Transverse colon (tissue), 3 donors: Measurements from ENCODE around the gene KLHL29.

Experiments used
- EP300 ChIP-seq: sonication (generic); formaldehyde crosslinking; IDR thresholded peaks from one replicate; pipeline ENCODE4 v1.6.1; 2017; ENCODE audit warnings: antibody characterized with exemption, low read depth
- POLR2AphosphoS5 ChIP-seq, 3 donors: sonication (generic); formaldehyde crosslinking; IDR thresholded peaks; one replicate each; pipeline ENCODE4 v1.6.1; 2016; ENCODE audit warnings: antibody characterized with exemption in 3 of 3

DNA sequence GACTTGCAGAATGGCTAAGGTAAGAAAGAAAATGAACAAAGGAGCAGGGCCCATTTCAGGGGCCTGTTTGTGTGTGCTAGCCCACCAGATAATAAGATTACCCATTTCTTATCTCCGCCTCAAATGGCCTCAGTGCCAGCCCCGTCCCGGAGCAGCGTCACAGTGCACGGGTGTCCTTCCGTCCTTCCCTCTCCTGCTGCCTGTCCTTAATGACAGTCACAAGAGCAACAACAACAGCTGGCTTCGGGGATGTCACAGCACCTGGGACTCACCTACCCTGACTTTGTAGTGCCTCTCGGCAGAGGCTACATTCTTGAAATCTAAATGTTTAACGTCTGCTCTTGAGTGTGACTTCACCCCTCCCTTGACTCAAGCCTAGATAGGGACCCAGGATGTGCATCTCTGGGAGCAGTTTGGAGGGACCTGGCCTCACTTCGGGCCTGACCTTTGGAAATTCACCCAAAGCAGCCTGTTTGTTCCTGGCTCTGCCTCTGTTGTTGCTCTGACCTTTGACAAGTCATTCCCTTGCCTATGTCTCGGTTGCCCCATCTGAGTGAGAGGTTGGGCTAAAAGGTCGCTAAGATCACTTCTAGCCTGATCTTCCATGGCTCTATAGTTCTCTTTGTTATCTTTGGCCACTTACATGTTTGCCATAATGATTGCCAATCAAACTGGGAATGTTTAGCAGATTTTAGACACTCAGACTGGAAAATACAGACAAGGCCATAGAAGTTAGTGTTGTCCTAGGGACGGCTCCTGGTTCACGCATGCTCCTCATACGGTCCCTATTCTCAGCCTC, 122.5 kb downstream of the KLHL29 start:
- TF ChIP-seq POLR2AphosphoS5 (IDR thresholded peaks at IDR 0.05), result no peak
- TF ChIP-seq EP300, result no peak
